GM12878 (cell line): ENCODE results near the gene GNAO1. TPM values are rescaled to one million over a fixed set of nuclear protein-coding genes. Genes with fewer than 3 reads are reported as not detected.

Source experiments
- ATAC-seq: fragments of 200-7000 bp; cut with Tn5 transposase; 3 replicates; pipeline ENCODE4 v1.9.1; 2020; ENCODE audit warnings: mild to moderate bottlenecking, moderate library complexity
- BruUV-seq: library from RNA; stranded (reverse); fragments of 400-500 nt; replicated peaks from 2 replicates; lab custom pipeline; 2021; lab: Mats Ljungman, UMichigan
- CTCF ChIA-PET: fragments of 300-600 bp; sonication (Branson Sonifier 250); formaldehyde crosslinking; extraction: SDS; loops from one replicate; lab custom pipeline; 2021; ENCODE audit warnings: inconsistent platforms; lab: Yijun Ruan, JAX
- POLR2A ChIA-PET: fragments of 350-600 bp; formaldehyde crosslinking; extraction: SDS; loops from one replicate; lab custom pipeline; 2021; ENCODE audit warnings: inconsistent platforms; lab: Charles Lee
- RAD21 ChIA-PET: fragments of 300-600 bp; sonication (Branson Sonifier 250); formaldehyde crosslinking; loops from one replicate; lab custom pipeline; 2023; ENCODE audit warnings: antibody characterized with exemption; ENCODE audit not compliant: unreplicated experiment; lab: Charles Lee
- SMC1A ChIA-PET: fragments of 300-600 bp; sonication (Branson Sonifier 250); formaldehyde crosslinking; loops from one replicate; lab custom pipeline; 2023; ENCODE audit not compliant: unreplicated experiment, uncharacterized antibody; lab: Charles Lee
- DNase-seq: peaks from one replicate; pipeline ENCODE4 v3.0.0-alpha.2; 2011; ENCODE audit warnings: low read depth, low spot score
- FAIRE-seq: peaks from 3 replicates; lab custom pipeline; 2011; peaks lifted over from hg19 to GRCh38; lab: Jason Lieb, UNC
- H2AFZ ChIP-seq: 2 replicates; pipeline ENCODE4 v1.6.0; 2011; ENCODE audit warnings: low read depth, low read length, control low read depth; ENCODE audit not compliant: control insufficient read depth
- H3K27ac ChIP-seq: 2 replicates; pipeline ENCODE4 v1.5.1; 2011; ENCODE audit warnings: control low read depth; ENCODE audit not compliant: control insufficient read depth, insufficient read depth
- H3K27me3 ChIP-seq, 2 experiments: replicated peaks in 1 of 2; 2 replicates each; pipeline versions ENCODE4 v1.6.0 to v1.6.1; 2011; ENCODE audit warnings: low read length in 1 of 2; ENCODE audit not compliant: control insufficient read depth in 2 of 2, insufficient read depth in 2 of 2
- H3K36me3 ChIP-seq, 2 experiments: 2 replicates each; pipeline ENCODE4 v1.5.1; 2011; ENCODE audit warnings: low read length in 1 of 2; ENCODE audit not compliant: control insufficient read depth in 2 of 2, insufficient read depth in 2 of 2
- H3K4me1 ChIP-seq: 2 replicates; pipeline ENCODE4 v1.6.1; 2011; ENCODE audit warnings: mild to moderate bottlenecking, low read length, moderate library complexity, mixed read lengths; ENCODE audit not compliant: control insufficient read depth, insufficient read depth
- H3K4me2 ChIP-seq: 2 replicates; pipeline ENCODE4 v1.6.0; 2011; ENCODE audit warnings: control low read depth; ENCODE audit not compliant: control insufficient read depth, insufficient read depth
- H3K4me3 ChIP-seq: fragments of 200-600 bp; sonication (generic); 2 replicates; pipeline ENCODE4 v1.5.1; 2016
- H3K79me2 ChIP-seq: 2 replicates; pipeline ENCODE4 v1.6.0; 2011; ENCODE audit warnings: low read length; ENCODE audit not compliant: control insufficient read depth, insufficient read depth
- H3K9ac ChIP-seq: 2 replicates; pipeline ENCODE4 v1.8.0; 2011; ENCODE audit warnings: low read length, control low read depth, mixed read lengths; ENCODE audit not compliant: control insufficient read depth, insufficient read depth
- H3K9me3 ChIP-seq: replicated peaks from 3 replicates; pipeline ENCODE4 v1.5.1; 2011; ENCODE audit warnings: mild to moderate bottlenecking, low read length; ENCODE audit not compliant: control insufficient read depth, insufficient read depth
- H4K20me1 ChIP-seq: 2 replicates; pipeline ENCODE4 v1.6.0; 2011; ENCODE audit not compliant: control insufficient read depth, insufficient read depth
- CEBPB ChIP-seq, 2 experiments: fragments of 150-350 bp in 1 of 2; IDR thresholded peaks; 2 replicates each; pipeline ENCODE4 v1.6.1; 2012 to 2014; ENCODE audit warnings: low read depth in 2 of 2, low read length in 2 of 2, borderline replicate concordance in 1 of 2, inconsistent platforms in 1 of 2
- E2F8 ChIP-seq: fragments of 450-650 bp; IDR thresholded peaks from 2 replicates; pipeline ENCODE4 v1.6.1; 2018; ENCODE audit warnings: mild to moderate bottlenecking, low read depth, moderate library complexity; ENCODE audit not compliant: partially characterized antibody
- NFXL1 ChIP-seq: fragments of 450-650 bp; IDR thresholded peaks from 2 replicates; pipeline ENCODE4 v1.6.1; 2017; ENCODE audit warnings: antibody characterized with exemption, mild to moderate bottlenecking, borderline replicate concordance
- RAD51 ChIP-seq: fragments of 450-650 bp; IDR thresholded peaks from 2 replicates; pipeline ENCODE4 v1.6.1; 2016; ENCODE audit warnings: moderate library complexity, mild to moderate bottlenecking, inconsistent platforms
- RUNX3 ChIP-seq: IDR thresholded peaks from 2 replicates; pipeline ENCODE4 v1.6.1; 2012; ENCODE audit warnings: low read length, inconsistent platforms
- SKIL ChIP-seq: fragments of 450-650 bp; IDR thresholded peaks from 2 replicates; pipeline ENCODE4 v1.6.1; 2017; ENCODE audit warnings: mild to moderate bottlenecking, low read depth, inconsistent platforms; ENCODE audit not compliant: poor library complexity, severe bottlenecking
- SMAD5 ChIP-seq: IDR thresholded peaks from 2 replicates; pipeline ENCODE4 v1.6.1; 2016; ENCODE audit warnings: antibody characterized with exemption, low read depth
- SMARCA5 ChIP-seq: fragments of 450-650 bp; IDR thresholded peaks from 2 replicates; pipeline ENCODE4 v1.6.1; 2017; ENCODE audit warnings: mild to moderate bottlenecking
- SRF ChIP-seq, 2 experiments: IDR thresholded peaks; 2 replicates each; pipeline ENCODE4 v1.6.1; 2011; ENCODE audit warnings: low read depth in 2 of 2, low read length in 2 of 2, mild to moderate bottlenecking in 1 of 2, moderate library complexity in 1 of 2
- TAF1 ChIP-seq: IDR thresholded peaks from 2 replicates; pipeline ENCODE4 v1.6.1; 2011; ENCODE audit warnings: mild to moderate bottlenecking, low read depth, low read length, borderline replicate concordance
- TCF7 ChIP-seq: IDR thresholded peaks from 2 replicates; pipeline ENCODE4 v1.6.1; 2014; ENCODE audit warnings: antibody characterized with exemption, borderline replicate concordance
- ZNF217 ChIP-seq: fragments of 450-650 bp; IDR thresholded peaks from 2 replicates; pipeline ENCODE4 v1.6.1; 2017; ENCODE audit warnings: antibody characterized with exemption, mild to moderate bottlenecking
- WGBS: methylation state at CpG from one replicate; pipeline ENCODE4 v1.1.6; 2016; ENCODE audit warnings: low lambda C conversion rate; ENCODE audit not compliant: insufficient replicate concordance, insufficient coverage; ENCODE audit errors: missing lambda C conversion rate; 5-methylcytosine and 5-hydroxymethylcytosine counted together
- in situ Hi-C: fragments of 300-500 bp; cut with MboI; formaldehyde crosslinking; loops from 9 replicates; pipeline ENCODE4 v1.14.3; 2018; ENCODE audit warnings: mixed read lengths
- intact Hi-C: fragments of 100-400 bp; cut with micrococcal nuclease; formaldehyde crosslinking; loops from one replicate; pipeline ENCODE4 v1.14.2; 2022; ENCODE audit not compliant: unreplicated experiment
- polyA plus RNA-seq, 11 experiments: library from polyadenylated mRNA; depleted of rRNA in 4 of 11; unstranded in 6 of 11; stranded (reverse) in 5 of 11; fragments of >200 nt; fragmentation: Nextera tagmentation in 4 of 11; fragmentation: Illumina TruSeq in 1 of 11; extraction: Ambion mirVana in 4 of 11; extraction: Trizol in 1 of 11; gene quantifications; 1 replicate in 1 of 11; 2 replicates in 10 of 11; pipeline versions ENCODE4 v1.2.1 to v1.2.3, GENCODE V29; 2011 to 2016; ENCODE audit warnings: inconsistent platforms in 2 of 11, missing spikeins in 2 of 11, low read depth in 1 of 11
- total RNA-seq, 4 experiments: library from RNA; depleted of rRNA in 3 of 4; stranded (reverse); fragments of >200 nt in 3 of 4; fragmentation: Illumina TruSeq in 1 of 4; extraction: Trizol in 1 of 4; gene quantifications; 2 replicates each; pipeline versions ENCODE4 v1.2.1 to v1.2.3, GENCODE V29; 2013 to 2021

GNAO1 gene
- total and polyA plus RNA-seq, 10 of the 15 experiments (the other 5 are each of a cell fraction or from before 2014, with no cell fraction given) = 0.05 to 0.28 (median 0.14) TPM; not detected in 6

GRCh38 chr16:56350491-56351405 is 159.5 kb downstream of the GNAO1 start:
- Histone ChIP-seq H3K9me3 (no peaks in the 10 kb centered on the region), H3K4me2 (no peak overlapping the region), H3K27ac (no peak overlapping the region), H3K36me3 (no peaks in the 10 kb centered on the region), H3K79me2 (no peaks in the 10 kb centered on the region), H2AFZ (no peak overlapping the region), H3K9ac (no peak overlapping the region), H3K4me1 (no peaks in the 10 kb centered on the region), H3K4me3 (no peak overlapping the region), H3K27me3 (no peaks in the 10 kb centered on the region), H4K20me1 (no peaks in the 10 kb centered on the region; the same call in 1 of the 2 replicates)
- ATAC-seq (no peak), FAIRE-seq (no peak), DNase-seq (no peak)
- ChIA-PET SMC1A (no interaction called here), RAD21 (no interaction called here), POLR2A (no interaction called here), CTCF (no interaction called here)
- intact Hi-C loops (no loop called here), in situ Hi-C loops (no loop called here)
- WGBS = 55% methylated on average over 22 of the region's 22 CpGs
- BruUV-seq = no TSS peak
- TF ChIP-seq SRF (IDR thresholded peaks at IDR 0.05; ENCODE audit: low read depth in 2 of 2, low read length in 2 of 2) = no peak

GRCh38 chr16:56351481-56351880 is 160.2 kb downstream of the GNAO1 start:
- Histone ChIP-seq H3K9me3 (no peaks in the 10 kb centered on the region), H3K27ac (no peak overlapping the region), H2AFZ (no peak overlapping the region), H4K20me1 (no peaks in the 10 kb centered on the region), H3K27me3 (no peaks in the 10 kb centered on the region), H3K4me1 (peaks cover 6% of the 10 kb centered on the region), H3K4me3 (no peak overlapping the region), H3K4me2 (no peak overlapping the region), H3K36me3 (no peaks in the 10 kb centered on the region), H3K79me2 (no peaks in the 10 kb centered on the region), H3K9ac (no peak overlapping the region)
- no peak for DNase-seq
- BruUV-seq = no TSS peak
- in situ Hi-C loops = no loop called here
- intact Hi-C loops = no loop called here
- POLR2A ChIA-PET = no interaction called here
- no peak for FAIRE-seq
- RAD21 ChIA-PET = no interaction called here
- ATAC-seq = no peak
- CTCF ChIA-PET = no interaction called here
- SMC1A ChIA-PET = no interaction called here
- WGBS = 18% methylated on average over 5 of the region's 6 CpGs
- TF ChIP-seq CEBPB (IDR thresholded peaks at IDR 0.05; ENCODE audit: borderline replicate concordance in 1 of 2, low read depth in 2 of 2, low read length in 2 of 2) (no peak), TAF1 (no peak), RUNX3 (no peak), SMAD5 (no peak), TCF7 (no peak), SMARCA5 (no peak), SKIL (no peak), NFXL1 (no peak), ZNF217 (no peak), E2F8 (no peak), RAD51 (no peak)
